ENCODE results near the gene KRT28. TPM values are rescaled to one million over a fixed set of nuclear protein-coding genes. Genes with fewer than 3 reads are reported as not detected.

The KRT28 gene
- polyA plus RNA-seq, 2 donors, result not detected

GRCh38 chr17:40830085-40830776 lies 30.5 kb upstream of the KRT28 start:
- no peaks in the 10 kb centered on the region for H3K9me3 ChIP-seq (ENCODE audit: control insufficient read depth in 2 of 2, insufficient read depth in 1 of 2, low read depth in 1 of 2, low read length in 1 of 2)
- no peaks in the 10 kb centered on the region for H3K4me1 ChIP-seq (ENCODE audit: control insufficient read depth in 2 of 2, insufficient read depth in 2 of 2, low read length in 1 of 2)
- H3K4me3 ChIP-seq (ENCODE audit: low read depth in 1 of 2, low read length in 2 of 2), result no peak overlapping the region
- H3K36me3 ChIP-seq (ENCODE audit: control insufficient read depth in 2 of 2, insufficient read depth in 2 of 2, low read length in 1 of 2), result peaks cover 0 to 6% of the 10 kb centered on the region in 2 donors
- 85 to 92% methylated on average over 2 of the region's 2 CpGs for WGBS, 2 donors
- no peaks in the 10 kb centered on the region for H3K27me3 ChIP-seq (ENCODE audit: control insufficient read depth in 1 of 2, insufficient read depth in 2 of 2, low read length in 2 of 2)
- H3K27ac ChIP-seq (ENCODE audit: low read depth in 2 of 2, low read length in 1 of 2), result no peak overlapping the region

GRCh38 chr17:40828454-40829044 lies 28.8 kb upstream of the KRT28 start:
- no peak overlapping the region for H3K4me3 ChIP-seq (ENCODE audit: low read depth in 1 of 2, low read length in 2 of 2)
- H3K36me3 ChIP-seq (ENCODE audit: control insufficient read depth in 2 of 2, insufficient read depth in 2 of 2, low read length in 1 of 2), result no peaks in the 10 kb centered on the region
- H3K4me1 ChIP-seq (ENCODE audit: control insufficient read depth in 2 of 2, insufficient read depth in 2 of 2, low read length in 1 of 2), result no peaks in the 10 kb centered on the region
- WGBS, 2 donors, result 72 to 78% methylated on average over 4 of the region's 4 CpGs
- H3K27me3 ChIP-seq (ENCODE audit: control insufficient read depth in 1 of 2, insufficient read depth in 2 of 2, low read length in 2 of 2), result no peaks in the 10 kb centered on the region
- no peak overlapping the region for H3K27ac ChIP-seq (ENCODE audit: low read depth in 2 of 2, low read length in 1 of 2)
- no peaks in the 10 kb centered on the region for H3K9me3 ChIP-seq (ENCODE audit: control insufficient read depth in 2 of 2, insufficient read depth in 1 of 2, low read depth in 1 of 2, low read length in 1 of 2)

GRCh38 chr17:40827746-40828453 lies 28.1 kb upstream of the KRT28 start:
- Histone ChIP-seq H3K27me3 (ENCODE audit: control insufficient read depth in 1 of 2, insufficient read depth in 2 of 2, low read length in 2 of 2) (no peaks in the 10 kb centered on the region), H3K27ac (ENCODE audit: low read depth in 2 of 2, low read length in 1 of 2) (no peak overlapping the region), H3K36me3 (ENCODE audit: control insufficient read depth in 2 of 2, insufficient read depth in 2 of 2, low read length in 1 of 2) (no peaks in the 10 kb centered on the region), H3K9me3 (ENCODE audit: control insufficient read depth in 2 of 2, insufficient read depth in 1 of 2, low read depth in 1 of 2, low read length in 1 of 2) (no peaks in the 10 kb centered on the region), H3K4me1 (ENCODE audit: control insufficient read depth in 2 of 2, insufficient read depth in 2 of 2, low read length in 1 of 2) (no peaks in the 10 kb centered on the region), H3K4me3 (ENCODE audit: low read depth in 1 of 2, low read length in 2 of 2) (no peak overlapping the region)
- 75 to 77% methylated on average over 7 of the region's 7 CpGs for WGBS, 2 donors

- H3K9me3 ChIP-seq (ENCODE audit: control insufficient read depth in 2 of 2, insufficient read depth in 1 of 2, low read depth in 1 of 2, low read length in 1 of 2), result no peaks in the 10 kb centered on the region
- H3K27ac ChIP-seq (ENCODE audit: low read depth in 2 of 2, low read length in 1 of 2), result no peak overlapping the region
- peaks cover 0 to 2% of the 10 kb centered on the region in 2 donors for H3K4me1 ChIP-seq (ENCODE audit: control insufficient read depth in 2 of 2, insufficient read depth in 2 of 2, low read length in 1 of 2)
- H3K4me3 ChIP-seq (ENCODE audit: low read depth in 1 of 2, low read length in 2 of 2), result no peak overlapping the region
- no peaks in the 10 kb centered on the region for H3K27me3 ChIP-seq (ENCODE audit: control insufficient read depth in 1 of 2, insufficient read depth in 2 of 2, low read length in 2 of 2)
- H3K36me3 ChIP-seq (ENCODE audit: control insufficient read depth in 2 of 2, insufficient read depth in 2 of 2, low read length in 1 of 2), result peaks cover 0 to 3% of the 10 kb centered on the region in 2 donors
- 84 to 86% methylated on average over 2 of the region's 2 CpGs for WGBS, 2 donors
Measured at GRCh38 chr17:40825599-40825998, 25.8 kb upstream of the KRT28 start.

GRCh38 chr17:40824015-40824832 lies 24.5 kb upstream of the KRT28 start:
- Histone ChIP-seq H3K36me3 (ENCODE audit: control insufficient read depth in 2 of 2, insufficient read depth in 2 of 2, low read length in 1 of 2) (peaks cover 0 to 3% of the 10 kb centered on the region in 2 donors), H3K27ac (ENCODE audit: low read depth in 2 of 2, low read length in 1 of 2) (no peak overlapping the region), H3K27me3 (ENCODE audit: control insufficient read depth in 1 of 2, insufficient read depth in 2 of 2, low read length in 2 of 2) (no peaks in the 10 kb centered on the region), H3K4me1 (ENCODE audit: control insufficient read depth in 2 of 2, insufficient read depth in 2 of 2, low read length in 1 of 2) (peaks cover 0 to 2% of the 10 kb centered on the region in 2 donors), H3K4me3 (ENCODE audit: low read depth in 1 of 2, low read length in 2 of 2) (no peak overlapping the region), H3K9me3 (ENCODE audit: control insufficient read depth in 2 of 2, insufficient read depth in 1 of 2, low read depth in 1 of 2, low read length in 1 of 2) (no peaks in the 10 kb centered on the region)
- WGBS, 2 donors, result 74 to 80% methylated on average over 1 of the region's 1 CpG

GRCh38 chr17:40822132-40822812 lies 22.5 kb upstream of the KRT28 start, which contains the start of gene KRT10:
TSS of gene KRT10 (minus strand) at chr17:40822614. CDS start at chr17:40822585, 29 bp downstream.
- Histone ChIP-seq H3K4me3 (ENCODE audit: low read depth in 1 of 2, low read length in 2 of 2) (no peak within 1 kb of the TSS), H3K27ac (ENCODE audit: low read depth in 2 of 2, low read length in 1 of 2) (no peak within 1 kb of the TSS), H3K27me3 (ENCODE audit: control insufficient read depth in 1 of 2, insufficient read depth in 2 of 2, low read length in 2 of 2) (no peaks in the 10 kb centered on the region)

GRCh38 chr17:40821536-40821935 lies 21.8 kb upstream of the KRT28 start:
- no peaks in the 10 kb centered on the region for H3K27me3 ChIP-seq (ENCODE audit: control insufficient read depth in 1 of 2, insufficient read depth in 2 of 2, low read length in 2 of 2)
- H3K4me1 ChIP-seq (ENCODE audit: control insufficient read depth in 2 of 2, insufficient read depth in 2 of 2, low read length in 1 of 2), result peaks cover 0 to 2% of the 10 kb centered on the region in 2 donors
- H3K4me3 ChIP-seq (ENCODE audit: low read depth in 1 of 2, low read length in 2 of 2), result no peak overlapping the region
- H3K36me3 ChIP-seq (ENCODE audit: control insufficient read depth in 2 of 2, insufficient read depth in 2 of 2, low read length in 1 of 2), result peaks cover 0 to 3% of the 10 kb centered on the region in 2 donors
- H3K27ac ChIP-seq (ENCODE audit: low read depth in 2 of 2, low read length in 1 of 2), result no peak overlapping the region
- H3K9me3 ChIP-seq (ENCODE audit: control insufficient read depth in 2 of 2, insufficient read depth in 1 of 2, low read depth in 1 of 2, low read length in 1 of 2), result no peaks in the 10 kb centered on the region

More at GRCh38 chr17:40822132-40822812, 22.5 kb upstream of the KRT28 start, which contains the start of gene KRT10:
- peaks cover 0 to 3% of the 10 kb centered on the region in 2 donors for H3K36me3 ChIP-seq (ENCODE audit: control insufficient read depth in 2 of 2, insufficient read depth in 2 of 2, low read length in 1 of 2)
- WGBS, 2 donors, result 88 to 89% methylated on average over 7 of the region's 7 CpGs
- H3K9me3 ChIP-seq (ENCODE audit: control insufficient read depth in 2 of 2, insufficient read depth in 1 of 2, low read depth in 1 of 2, low read length in 1 of 2), result no peaks in the 10 kb centered on the region
- peaks cover 0 to 2% of the 10 kb centered on the region in 2 donors for H3K4me1 ChIP-seq (ENCODE audit: control insufficient read depth in 2 of 2, insufficient read depth in 2 of 2, low read length in 1 of 2)

- Histone ChIP-seq H3K27me3 (ENCODE audit: control insufficient read depth in 1 of 2, insufficient read depth in 2 of 2, low read length in 2 of 2) (no peaks in the 10 kb centered on the region), H3K4me1 (ENCODE audit: control insufficient read depth in 2 of 2, insufficient read depth in 2 of 2, low read length in 1 of 2) (peaks cover 0 to 2% of the 10 kb centered on the region in 2 donors), H3K4me3 (ENCODE audit: low read depth in 1 of 2, low read length in 2 of 2) (no peak overlapping the region), H3K27ac (ENCODE audit: low read depth in 2 of 2, low read length in 1 of 2) (no peak overlapping the region), H3K9me3 (ENCODE audit: control insufficient read depth in 2 of 2, insufficient read depth in 1 of 2, low read depth in 1 of 2, low read length in 1 of 2) (no peaks in the 10 kb centered on the region), H3K36me3 (ENCODE audit: control insufficient read depth in 2 of 2, insufficient read depth in 2 of 2, low read length in 1 of 2) (peaks cover 0 to 3% of the 10 kb centered on the region in 2 donors)
- WGBS, 2 donors, result 85 to 86% methylated on average over 9 of the region's 9 CpGs
Measured at GRCh38 chr17:40820228-40820838, 20.6 kb upstream of the KRT28 start.
